Stimulated activated CD4-positive, alpha-beta T cell treated with anti-CD3 and anti-CD28 coated beads, TNF-alpha, amount 100 ng/mL, for 48 hours (primary cell): Measurements from ENCODE around the gene MT1F.
A peak's percentile ranks its signal among the peaks of the same experiment; 100 is the strongest.
"Not testable (repeated sequence)": the region's sequence is repeated elsewhere in the genome, so short reads cannot be mapped to it uniquely, and the experiment has no call there.

ENCODE experiments used
- DNase-seq, 3 donors: peaks; one replicate each; pipeline ENCODE4 v3.0.0-alpha.2; 2020; ENCODE audit warnings: low read depth in 3 of 3

MT1F gene

GRCh38 chr16:56672761-56673536 lies 15.2 kb downstream of the MT1F start:
- no peak for DNase-seq

GRCh38 chr16:56673921-56674320 lies 16.2 kb downstream of the MT1F start:
- no peak for DNase-seq

- not testable (repeated sequence) for DNase-seq
Measured at GRCh38 chr16:56674570-56674969, 16.8 kb downstream of the MT1F start.

GRCh38 chr16:56675685-56676210 lies 18.0 kb downstream of the MT1F start:
- peak in 1 of 3 donors; percentile 53 for DNase-seq

- DNase-seq: no peak
Measured at GRCh38 chr16:56677474-56677873, 19.7 kb downstream of the MT1F start.

- DNase-seq: no peak
Measured at GRCh38 chr16:56679078-56679730, 21.4 kb downstream of the MT1F start.

- DNase-seq: no peak
Measured at GRCh38 chr16:56679818-56680217, 22.1 kb downstream of the MT1F start.

GRCh38 chr16:56681939-56682702 lies 24.4 kb downstream of the MT1F start, which contains the start of gene MT1X:
TSS of gene MT1X (plus strand) at chr16:56682470. CDS start at chr16:56682541, 71 bp downstream.
- peak; percentile 80 to 89 (median 88) for DNase-seq

- DNase-seq: no peak
Measured at GRCh38 chr16:56682703-56683397, 25.1 kb downstream of the MT1F start.

- no peak for DNase-seq
Measured at GRCh38 chr16:56683424-56684172, 25.8 kb downstream of the MT1F start.

GRCh38 chr16:56684256-56684925 lies 26.6 kb downstream of the MT1F start:
- no peak for DNase-seq

- no peak for DNase-seq
Measured at GRCh38 chr16:56684926-56685590, 27.3 kb downstream of the MT1F start.

GRCh38 chr16:56686758-56687157 lies 29.0 kb downstream of the MT1F start:
- no peak for DNase-seq

GRCh38 chr16:56688762-56689161 lies 31.0 kb downstream of the MT1F start:
- no peak for DNase-seq

- DNase-seq: no peak
Measured at GRCh38 chr16:56689171-56689570, 31.4 kb downstream of the MT1F start.

GRCh38 chr16:56690420-56691122 lies 32.8 kb downstream of the MT1F start:
- no peak for DNase-seq

- DNase-seq: no peak
Measured at GRCh38 chr16:56691885-56692284, 34.1 kb downstream of the MT1F start.

GRCh38 chr16:56695246-56695645 lies 37.5 kb downstream of the MT1F start:
- no peak for DNase-seq
